NCI-H345 (cell line): ENCODE results near the gene BABAM2.

Experiments
- DNase-seq: peaks from one replicate; lab custom pipeline; 2025; lab: John Stamatoyannopoulos, UW

Gene BABAM2

GRCh38 chr2:28206762-28207161, 316.2 kb downstream of the BABAM2 start:
- DNase-seq = peak; percentile 67

- DNase-seq = no peak
Observed at GRCh38 chr2:28209261-28209691, 318.7 kb downstream of the BABAM2 start.

DNA sequence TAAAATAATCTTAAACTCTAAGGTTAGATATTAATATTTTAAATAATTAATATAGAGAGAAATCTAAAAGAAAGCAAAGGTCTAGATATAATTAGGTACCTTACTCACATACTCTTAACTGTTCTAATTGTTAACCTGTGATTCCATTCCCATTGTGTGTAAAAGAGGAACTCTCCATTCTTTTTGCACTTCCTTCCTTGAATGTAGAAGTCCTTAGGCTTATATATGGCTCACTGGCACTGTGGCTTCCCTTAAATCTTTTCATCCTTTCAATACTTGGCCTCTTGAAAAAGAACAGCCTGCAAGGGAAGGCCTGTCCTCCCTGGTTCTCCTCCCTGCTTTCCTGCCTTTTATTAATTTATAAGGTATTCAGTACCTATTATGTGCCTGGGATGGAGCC, 319.3 kb downstream of the BABAM2 start:
- DNase-seq = no peak

GRCh38 chr2:28210535-28210934, 320.0 kb downstream of the BABAM2 start:
- DNase-seq = no peak

- no peak for DNase-seq
Observed at GRCh38 chr2:28216331-28216730, 325.8 kb downstream of the BABAM2 start.

DNA sequence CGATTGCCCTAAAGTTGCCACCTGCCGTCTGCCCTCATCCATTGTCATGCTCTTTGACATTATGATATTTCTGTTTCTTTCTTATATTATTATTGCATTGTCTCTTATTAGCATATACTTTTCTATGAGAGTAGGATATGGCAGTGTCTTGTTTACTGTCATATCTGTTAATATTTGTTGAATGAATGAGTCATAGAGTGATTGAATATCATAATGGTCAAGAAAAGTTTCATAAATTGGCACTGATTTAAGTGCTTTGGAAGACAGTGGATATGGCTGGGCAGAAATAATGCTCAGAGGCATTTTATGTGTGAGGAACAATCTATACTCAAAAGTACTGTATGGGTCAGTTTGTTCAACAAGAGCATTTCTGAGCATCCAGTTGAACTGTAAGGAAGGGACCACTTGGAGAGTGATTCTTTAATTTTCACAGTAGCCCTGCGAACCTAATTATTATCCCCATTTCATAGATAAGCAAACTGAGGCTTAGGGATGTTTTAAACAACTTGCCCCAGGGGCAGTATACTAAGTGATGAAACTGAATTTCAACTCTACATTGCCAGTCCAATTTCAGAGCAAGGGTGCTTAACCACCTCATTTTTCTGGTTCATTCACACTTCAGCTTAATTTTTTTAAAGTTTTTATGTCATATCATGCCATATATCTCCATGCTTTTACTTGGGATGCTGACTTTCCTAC, 326.7 kb downstream of the BABAM2 start:
- no peak for DNase-seq

DNA sequence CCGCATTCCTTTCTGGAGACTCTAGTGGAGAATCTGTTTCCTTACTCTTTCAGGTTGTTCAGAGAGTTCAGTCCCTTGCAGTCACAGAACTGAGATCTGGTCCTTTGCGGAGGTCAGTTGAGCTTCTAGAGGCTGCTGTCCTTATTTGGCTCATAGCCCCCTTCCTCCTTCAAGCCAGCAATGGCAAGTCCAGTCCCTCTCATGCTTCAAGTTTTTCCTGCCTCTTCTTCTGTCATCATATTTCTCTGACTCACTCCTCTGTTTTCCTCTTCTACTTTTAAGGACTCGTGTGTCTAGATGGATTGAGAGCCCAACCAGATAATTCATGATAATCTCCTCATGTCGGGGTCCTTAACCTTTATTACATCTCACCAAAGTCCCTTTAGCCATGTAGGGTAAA, 328.6 kb downstream of the BABAM2 start:
- no peak for DNase-seq

DNA sequence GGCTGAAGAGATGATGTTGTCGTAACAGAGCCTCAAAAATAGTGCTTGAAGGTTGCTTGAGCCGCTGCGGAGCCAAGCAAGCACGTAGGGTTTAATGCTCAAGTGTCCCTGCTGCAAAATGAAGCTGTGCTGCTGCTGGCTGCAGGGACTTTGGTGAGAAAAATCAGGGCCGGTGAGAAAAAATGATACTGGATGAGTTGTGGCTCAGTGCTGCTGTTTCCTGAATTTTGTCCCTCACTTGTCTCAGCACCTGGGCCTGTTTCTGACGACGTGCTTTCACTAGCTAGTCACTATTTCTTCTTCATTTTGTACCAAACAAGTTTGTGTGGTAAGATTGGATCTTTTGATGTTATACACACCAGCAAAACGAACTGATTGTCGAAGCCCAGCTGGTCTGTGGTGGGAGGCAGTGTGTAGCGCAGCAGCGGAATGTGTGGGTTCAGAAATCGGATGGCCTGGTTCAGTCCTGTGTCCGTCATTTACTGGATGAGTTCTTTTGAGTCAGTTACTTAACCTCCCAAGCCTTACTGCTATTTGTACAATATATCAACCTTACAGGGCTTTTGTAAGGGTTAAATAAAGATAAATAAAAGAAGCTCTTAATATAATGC, 329.3 kb downstream of the BABAM2 start:
- no peak for DNase-seq

- DNase-seq = no peak
Observed at GRCh38 chr2:28224648-28225472, 334.3 kb downstream of the BABAM2 start.

DNA sequence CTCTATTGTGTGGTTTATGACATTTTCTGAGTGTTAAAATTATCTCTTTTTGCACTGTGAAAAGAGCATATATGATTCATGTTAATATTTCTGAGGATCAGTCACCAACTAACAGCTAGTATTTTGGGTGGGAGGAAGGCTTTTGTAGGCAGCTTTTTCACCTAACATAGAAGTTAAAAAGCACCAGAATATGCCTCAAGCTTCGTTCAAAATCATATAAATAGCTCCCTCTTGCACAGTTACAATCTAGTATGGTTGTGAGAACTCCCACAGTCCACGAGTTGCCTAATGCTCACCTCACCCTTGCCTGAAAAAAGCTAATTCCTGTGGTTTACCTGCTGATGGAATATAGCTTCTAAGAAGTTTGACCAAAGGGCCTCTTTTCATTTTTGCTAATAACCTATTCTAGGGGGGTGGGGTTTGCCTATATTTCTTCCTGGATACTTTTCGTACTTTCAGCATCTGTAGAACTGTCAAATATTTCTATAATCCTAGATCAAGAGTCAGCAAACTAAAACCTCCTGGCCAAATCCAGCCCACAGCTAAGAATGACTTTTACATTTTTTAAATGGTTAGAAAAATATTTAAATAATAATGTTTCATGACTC, 335.0 kb downstream of the BABAM2 start:
- no peak for DNase-seq

- no peak for DNase-seq
Observed at GRCh38 chr2:28226558-28226957, 336.0 kb downstream of the BABAM2 start.

GRCh38 chr2:28227498-28227897, 337.0 kb downstream of the BABAM2 start:
- DNase-seq = no peak

DNA sequence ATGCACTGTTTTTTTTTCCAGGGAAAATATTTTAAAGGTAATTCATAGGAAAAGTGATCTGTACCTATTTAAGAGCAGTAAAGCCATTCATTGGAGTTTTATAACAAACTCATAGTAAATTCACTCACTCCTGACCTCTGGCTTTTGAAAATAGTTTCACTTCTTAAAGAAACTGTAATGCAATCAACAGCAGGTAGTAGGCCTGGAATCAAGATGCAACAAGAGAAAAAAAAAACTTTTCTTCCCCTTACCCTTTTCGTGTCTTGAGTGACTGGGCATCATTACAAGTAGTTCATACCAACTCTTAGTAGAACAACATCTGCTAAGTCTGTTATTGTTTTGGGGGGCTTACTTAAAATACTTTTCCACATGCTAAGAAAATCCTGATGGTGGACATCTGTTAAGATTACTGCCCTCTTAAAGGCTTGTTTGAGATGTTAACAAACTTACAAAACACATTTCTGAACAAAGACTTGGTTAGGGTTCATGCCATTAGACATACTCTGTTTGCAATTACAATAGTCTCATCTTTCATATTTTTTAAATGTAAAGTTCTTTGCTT, 338.0 kb downstream of the BABAM2 start:
- no peak for DNase-seq

DNA sequence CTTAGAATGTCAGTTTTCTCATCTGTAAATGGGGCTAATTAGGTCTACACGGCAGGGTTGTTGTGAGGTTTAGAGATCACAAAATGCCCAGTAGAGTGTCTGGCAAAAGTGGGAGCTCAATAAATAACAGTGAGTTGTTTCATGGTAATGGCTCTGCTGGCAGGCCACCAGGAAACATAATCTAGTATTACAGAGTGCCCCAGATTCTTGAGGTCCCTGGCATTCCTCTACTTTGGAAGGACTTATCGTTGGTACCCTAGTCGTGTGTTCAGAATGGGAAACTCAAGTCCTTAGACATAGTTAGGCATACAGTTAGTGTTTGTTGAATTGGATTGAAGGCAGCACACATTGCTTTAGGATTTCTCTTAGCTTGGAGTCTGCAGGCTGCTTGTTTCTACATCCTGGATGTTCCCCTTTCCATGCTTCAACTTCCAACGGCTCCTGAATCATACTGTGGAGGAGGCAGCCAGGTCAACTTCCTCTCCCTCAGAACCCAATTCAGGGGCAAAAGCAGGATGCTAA, 340.6 kb downstream of the BABAM2 start:
- DNase-seq = no peak

GRCh38 chr2:28232295-28232694, 341.8 kb downstream of the BABAM2 start:
- no peak for DNase-seq

- DNase-seq = peak; percentile 24
Observed at GRCh38 chr2:28233164-28233676, 342.7 kb downstream of the BABAM2 start.

DNA sequence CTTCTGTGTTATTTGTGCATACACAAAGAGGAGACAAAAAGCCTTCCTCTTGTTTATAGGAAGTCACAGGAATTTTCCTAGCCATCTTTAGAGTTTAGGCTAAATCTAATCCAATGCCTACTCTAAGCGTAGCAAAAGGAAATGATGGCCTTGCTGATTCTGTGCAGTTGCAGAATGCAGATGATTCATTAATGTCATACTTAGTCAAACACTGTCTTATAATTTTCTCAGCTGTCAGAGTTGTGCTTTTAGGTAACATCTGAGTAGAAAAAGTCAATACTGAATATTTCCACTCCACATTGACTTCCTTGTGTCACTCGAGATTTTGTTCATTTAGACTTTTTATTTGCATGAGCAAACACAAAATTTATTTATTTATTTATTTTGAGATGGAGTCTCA, 344.3 kb downstream of the BABAM2 start:
- no peak for DNase-seq

- DNase-seq = no peak
Observed at GRCh38 chr2:28239207-28239606, 348.7 kb downstream of the BABAM2 start.

DNA sequence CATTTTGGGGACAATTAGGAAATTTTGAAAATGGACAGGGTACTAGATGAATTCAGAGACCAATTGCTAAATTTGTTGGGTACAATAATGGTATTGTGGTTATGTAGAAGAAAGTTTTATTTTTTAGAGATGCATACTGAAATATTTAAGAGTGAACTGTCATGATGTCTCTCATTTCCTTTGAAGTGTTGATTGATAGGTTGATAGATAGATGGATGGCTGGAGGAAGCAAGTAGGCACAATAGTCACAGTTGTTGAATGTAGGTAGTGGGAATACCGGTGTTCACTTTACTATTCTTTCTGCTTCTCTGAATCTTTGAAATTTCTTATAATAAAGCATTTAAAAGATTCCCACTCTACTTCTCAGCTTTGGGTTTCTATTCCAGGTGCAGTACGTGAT, 350.4 kb downstream of the BABAM2 start:
- DNase-seq = no peak

DNA sequence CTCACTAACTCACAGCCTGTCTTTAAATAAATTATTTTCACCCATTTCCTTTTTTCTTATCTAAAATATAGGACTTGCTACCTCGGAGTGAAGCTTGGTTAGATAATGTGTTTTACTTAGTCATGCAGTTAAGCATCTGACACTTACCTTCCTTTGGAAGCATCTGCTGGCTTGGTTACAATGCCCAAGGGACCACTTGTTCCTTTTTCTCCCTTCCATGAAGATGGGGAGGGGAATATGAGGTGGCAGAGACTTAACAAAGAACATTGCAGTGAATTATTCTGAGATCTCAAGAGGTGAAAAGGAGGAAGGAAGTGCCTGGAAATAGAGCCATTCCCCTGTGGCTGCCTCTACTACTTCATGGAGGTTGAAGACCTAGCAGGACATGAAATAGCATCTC, 356.8 kb downstream of the BABAM2 start:
- peak; percentile 49 for DNase-seq

- DNase-seq = no peak
Observed at GRCh38 chr2:28247734-28248133, 357.2 kb downstream of the BABAM2 start.

GRCh38 chr2:28248511-28248910, 358.0 kb downstream of the BABAM2 start:
- DNase-seq = no peak
